GM12891 (cell line): ENCODE measurements around the gene HNRNPLL.

ENCODE experiments used
- DNase-seq: peaks from one replicate; pipeline ENCODE4 v3.0.0; 2011; ENCODE audit warnings: low spot score; ENCODE audit not compliant: insufficient read length
- FAIRE-seq: peaks from 2 replicates; lab custom pipeline; 2011; peaks lifted over from hg19 to GRCh38; lab: Jason Lieb, UNC
- PAX5 ChIP-seq: IDR thresholded peaks from 2 replicates; pipeline ENCODE4 v1.6.1; 2011; ENCODE audit warnings: low read length, moderate library complexity, mild to moderate bottlenecking; ENCODE audit not compliant: insufficient read depth, severe bottlenecking
- POLR2A ChIP-seq: IDR thresholded peaks from 2 replicates; pipeline ENCODE4 v1.6.1; 2011; ENCODE audit warnings: low read depth, low read length, control low read depth
- POLR2AphosphoS5 ChIP-seq: IDR thresholded peaks from 2 replicates; pipeline ENCODE4 v1.6.1; 2011; ENCODE audit warnings: low read depth, low read length, control low read depth
- POU2F2 ChIP-seq: IDR thresholded peaks from 2 replicates; pipeline ENCODE4 v1.6.1; 2011; ENCODE audit warnings: low read depth, mild to moderate bottlenecking, control low read depth, low read length, moderate library complexity
- SPI1 ChIP-seq: IDR thresholded peaks from 2 replicates; pipeline ENCODE4 v1.6.1; 2011; ENCODE audit warnings: low read depth, low read length, control low read depth
- TAF1 ChIP-seq: IDR thresholded peaks from 2 replicates; pipeline ENCODE4 v1.6.1; 2011; ENCODE audit warnings: low read depth, low read length, control low read depth

Gene HNRNPLL

GRCh38 chr2:38529208-38529607, 73.5 kb downstream of the HNRNPLL start:
- TF ChIP-seq PAX5 = no peak
- no peak for TF ChIP-seq TAF1
- no peak for TF ChIP-seq SPI1
- no peak for TF ChIP-seq POLR2AphosphoS5
- TF ChIP-seq POU2F2 = no peak
- no peak for TF ChIP-seq POLR2A
- FAIRE-seq (no peak), DNase-seq (no peak)

- FAIRE-seq = no peak
- no peak for TF ChIP-seq POLR2AphosphoS5
- TF ChIP-seq PAX5 = no peak
- TF ChIP-seq POLR2A = no peak
- no peak for TF ChIP-seq SPI1
- no peak for TF ChIP-seq POU2F2
- no peak for TF ChIP-seq TAF1
- DNase-seq = no peak
Measured at GRCh38 chr2:38528534-38528933, 74.2 kb downstream of the HNRNPLL start.

DNA sequence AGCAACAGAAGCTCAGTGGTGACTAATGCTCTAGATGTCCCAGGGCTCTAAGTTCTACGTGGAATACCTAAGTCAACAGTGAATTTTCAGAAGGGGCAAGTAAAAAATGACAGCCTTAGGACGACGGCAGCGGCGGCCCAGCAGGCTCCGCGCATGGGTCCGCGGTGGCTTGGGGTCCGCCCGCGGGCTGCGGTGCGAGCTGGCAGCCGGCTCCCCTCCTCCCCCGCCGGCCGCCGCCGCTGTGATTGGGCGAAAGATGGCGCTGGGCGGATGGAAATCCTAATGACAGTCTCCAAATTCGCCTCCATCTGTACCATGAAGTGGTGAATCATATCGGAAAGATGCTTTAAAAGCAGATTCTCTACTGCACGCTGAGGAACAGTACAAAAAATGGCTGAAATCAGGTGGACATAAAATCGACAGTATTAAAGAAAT, 74.7 kb downstream of the HNRNPLL start:
- DNase-seq = no peak
- TF ChIP-seq SPI1 = no peak
- no peak for TF ChIP-seq POLR2AphosphoS5
- no peak for TF ChIP-seq PAX5
- TF ChIP-seq POLR2A = no peak
- no peak for TF ChIP-seq TAF1
- no peak for TF ChIP-seq POU2F2
- FAIRE-seq = peak; percentile 40

- DNase-seq (no peak), FAIRE-seq (no peak)
- TF ChIP-seq POU2F2 (no peak), SPI1 (no peak), POLR2A (no peak), POLR2AphosphoS5 (no peak), PAX5 (no peak), TAF1 (no peak)
Measured at GRCh38 chr2:38527338-38528007, 75.3 kb downstream of the HNRNPLL start.

- TF ChIP-seq POLR2A = no peak
- TF ChIP-seq POLR2AphosphoS5 = no peak
- TF ChIP-seq SPI1 = no peak
- FAIRE-seq = no peak
- DNase-seq = no peak
Measured at GRCh38 chr2:38526195-38526594, 76.5 kb downstream of the HNRNPLL start.

DNA sequence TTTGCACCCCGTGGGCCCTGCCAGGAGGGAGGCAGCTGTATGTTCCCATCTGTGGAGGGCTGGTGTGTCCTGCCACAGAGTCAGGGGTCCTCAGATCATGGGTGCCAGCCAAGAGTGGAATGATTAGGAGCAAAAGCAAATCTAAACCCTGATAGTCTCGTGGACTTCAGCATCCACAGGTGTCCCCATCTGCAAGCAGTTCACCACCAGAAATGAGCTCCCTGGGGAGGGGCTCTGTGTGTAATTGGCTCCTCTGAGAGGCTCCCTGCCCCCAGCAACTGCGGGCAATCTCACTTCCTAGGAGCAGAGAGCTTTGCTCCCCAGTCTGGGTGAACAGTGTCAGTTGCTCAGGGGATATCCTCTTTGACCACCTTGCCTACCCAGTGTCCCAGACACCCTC, 78.1 kb downstream of the HNRNPLL start:
- FAIRE-seq = no peak
- no peak for DNase-seq
- TF ChIP-seq POLR2AphosphoS5 = no peak
- TF ChIP-seq POU2F2 = no peak
- no peak for TF ChIP-seq TAF1
- TF ChIP-seq PAX5 = no peak
- no peak for TF ChIP-seq POLR2A
- no peak for TF ChIP-seq SPI1

- no peak for FAIRE-seq
Measured at GRCh38 chr2:38523728-38524437, 78.8 kb downstream of the HNRNPLL start.

GRCh38 chr2:38522754-38523349, 79.9 kb downstream of the HNRNPLL start:
- FAIRE-seq (no peak), DNase-seq (no peak)
- TF ChIP-seq SPI1 = no peak
- TF ChIP-seq TAF1 = no peak
- TF ChIP-seq POLR2A = no peak
- TF ChIP-seq PAX5 = no peak
- TF ChIP-seq POLR2AphosphoS5 = no peak
- no peak for TF ChIP-seq POU2F2

More at GRCh38 chr2:38523728-38524437, 78.8 kb downstream of the HNRNPLL start:
- no peak for TF ChIP-seq SPI1
- no peak for TF ChIP-seq PAX5
- no peak for DNase-seq

GRCh38 chr2:38521835-38522234, 80.9 kb downstream of the HNRNPLL start:
- TF ChIP-seq POLR2A (no peak), POLR2AphosphoS5 (no peak), TAF1 (no peak), PAX5 (no peak), SPI1 (no peak), POU2F2 (no peak)
- FAIRE-seq (no peak), DNase-seq (no peak)

DNA sequence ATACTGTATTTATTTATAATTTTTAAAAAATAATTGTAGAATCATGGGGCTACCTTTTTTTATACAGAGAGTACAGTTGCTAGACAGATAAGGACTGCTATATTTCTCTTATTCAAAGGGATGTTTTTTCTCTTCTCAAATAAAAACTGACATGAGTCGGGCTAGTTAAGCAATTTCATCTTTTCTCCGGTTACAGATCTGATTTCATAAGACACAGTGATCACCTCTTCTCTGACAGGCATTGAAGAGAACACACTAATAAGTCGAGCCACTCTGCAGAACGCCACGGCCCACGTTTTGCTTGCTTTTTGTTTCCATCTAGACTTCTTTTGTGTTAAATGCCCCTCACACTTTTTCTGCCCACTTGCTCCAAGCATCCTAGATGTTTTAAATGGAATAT, 85.4 kb downstream of the HNRNPLL start:
- TF ChIP-seq POLR2AphosphoS5 = no peak
- no peak for TF ChIP-seq SPI1
- no peak for TF ChIP-seq PAX5
- FAIRE-seq = no peak
- no peak for DNase-seq
